BE2C (cell line): ENCODE data around the gene BMF.

Experiments
- DNase-seq: peaks from one replicate; pipeline ENCODE4 v3.0.0-alpha.2; 2020
- H3K27me3 ChIP-seq: fragments of 250-450 bp; sonication (Bioruptor Pico); 2 replicates; pipeline ENCODE4 v1.5.1; 2020; ENCODE audit warnings: mild to moderate bottlenecking
- H3K36me3 ChIP-seq: fragments of 250-450 bp; sonication (Bioruptor Pico); 2 replicates; pipeline ENCODE4 v1.5.1; 2020; ENCODE audit warnings: mild to moderate bottlenecking
- H3K4me1 ChIP-seq: fragments of 250-450 bp; sonication (Bioruptor Pico); 2 replicates; pipeline ENCODE4 v1.5.1; 2020
- H3K4me3 ChIP-seq: 2 replicates; pipeline ENCODE4 v1.5.1; 2011; ENCODE audit warnings: low read depth, low read length
- H3K9me3 ChIP-seq: fragments of 250-450 bp; sonication (Bioruptor Pico); 2 replicates; pipeline ENCODE4 v1.5.1; 2020
- TF ChIP-seq, protein P1 (sequence below): IDR thresholded peaks from 2 replicates; pipeline ENCODE4 v1.5.1; 2012; ENCODE audit warnings: mild to moderate bottlenecking, low read depth, low read length

The BMF gene

GRCh38 chr15:40108061-40108854 lies 421 bp downstream of the BMF start:
- TF ChIP-seq, protein P1, sequence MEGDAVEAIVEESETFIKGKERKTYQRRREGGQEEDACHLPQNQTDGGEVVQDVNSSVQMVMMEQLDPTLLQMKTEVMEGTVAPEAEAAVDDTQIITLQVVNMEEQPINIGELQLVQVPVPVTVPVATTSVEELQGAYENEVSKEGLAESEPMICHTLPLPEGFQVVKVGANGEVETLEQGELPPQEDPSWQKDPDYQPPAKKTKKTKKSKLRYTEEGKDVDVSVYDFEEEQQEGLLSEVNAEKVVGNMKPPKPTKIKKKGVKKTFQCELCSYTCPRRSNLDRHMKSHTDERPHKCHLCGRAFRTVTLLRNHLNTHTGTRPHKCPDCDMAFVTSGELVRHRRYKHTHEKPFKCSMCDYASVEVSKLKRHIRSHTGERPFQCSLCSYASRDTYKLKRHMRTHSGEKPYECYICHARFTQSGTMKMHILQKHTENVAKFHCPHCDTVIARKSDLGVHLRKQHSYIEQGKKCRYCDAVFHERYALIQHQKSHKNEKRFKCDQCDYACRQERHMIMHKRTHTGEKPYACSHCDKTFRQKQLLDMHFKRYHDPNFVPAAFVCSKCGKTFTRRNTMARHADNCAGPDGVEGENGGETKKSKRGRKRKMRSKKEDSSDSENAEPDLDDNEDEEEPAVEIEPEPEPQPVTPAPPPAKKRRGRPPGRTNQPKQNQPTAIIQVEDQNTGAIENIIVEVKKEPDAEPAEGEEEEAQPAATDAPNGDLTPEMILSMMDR, result no peak
- DNase-seq, result no peak
- peaks cover 23% of the 10 kb centered on the region for H3K4me1 ChIP-seq

DNA sequence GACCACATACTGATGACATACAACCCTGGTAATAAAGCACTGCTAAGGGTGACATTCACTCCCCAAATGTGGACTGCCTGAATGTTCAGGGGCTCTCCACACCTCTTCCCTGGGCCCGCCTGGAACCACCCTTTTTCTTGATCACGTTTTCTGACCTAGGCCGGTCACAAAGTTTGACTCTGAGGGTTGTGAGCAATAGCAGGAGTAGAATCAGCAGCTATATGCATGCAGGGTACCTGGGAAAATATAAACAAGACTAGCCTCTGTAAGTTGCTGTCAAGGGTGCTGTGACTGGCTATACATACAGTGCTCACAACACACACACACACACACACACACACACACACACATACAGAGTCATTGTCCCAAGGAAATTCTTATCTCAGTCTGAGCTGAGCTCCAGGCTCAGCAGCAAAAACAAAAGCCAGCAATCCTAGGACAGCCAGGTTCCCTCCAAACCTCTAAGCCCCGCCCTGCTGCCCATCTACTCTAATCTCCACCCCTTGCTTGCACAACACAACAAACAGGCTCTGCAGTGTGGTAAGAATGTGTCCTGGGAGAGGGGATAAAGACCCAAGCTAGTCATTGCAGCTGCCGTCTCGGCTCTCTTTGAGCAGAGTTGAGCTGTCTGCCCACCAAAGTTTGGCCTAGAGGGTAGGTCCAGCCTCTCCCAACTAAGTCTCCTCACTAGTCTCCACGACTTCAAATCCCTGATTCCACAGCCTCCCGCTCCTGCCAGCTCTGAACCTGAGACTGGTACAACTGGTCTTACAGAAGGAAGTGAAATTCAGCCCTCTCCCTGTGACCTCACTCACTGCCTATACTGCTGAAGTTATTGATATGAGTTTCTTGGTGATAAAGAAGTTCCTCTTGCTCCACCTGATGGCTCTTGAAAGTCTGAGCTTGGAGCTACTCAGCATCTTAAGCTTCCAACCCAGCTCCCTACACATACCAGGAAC lies 2.2 kb downstream of the BMF start:
- H3K27me3 ChIP-seq, result no peaks in the 10 kb centered on the region
- no peak overlapping the region for H3K4me3 ChIP-seq
- H3K36me3 ChIP-seq, result no peaks in the 10 kb centered on the region
- H3K9me3 ChIP-seq, result no peaks in the 10 kb centered on the region
- no peak for DNase-seq
- H3K4me1 ChIP-seq, result peaks cover 31% of the 10 kb centered on the region
- TF ChIP-seq, protein P1, result no peak

More at GRCh38 chr15:40108061-40108854, 421 bp downstream of the BMF start:
- no peaks in the 10 kb centered on the region for H3K27me3 ChIP-seq
- H3K9me3 ChIP-seq, result no peaks in the 10 kb centered on the region
- peak overlapping the region; percentile 71 for H3K4me3 ChIP-seq
- no peaks in the 10 kb centered on the region for H3K36me3 ChIP-seq

- Histone ChIP-seq H3K9me3 (no peaks in the 10 kb centered on the region), H3K4me1 (peaks cover 31% of the 10 kb centered on the region), H3K4me3 (no peak overlapping the region), H3K36me3 (no peaks in the 10 kb centered on the region), H3K27me3 (no peaks in the 10 kb centered on the region)
- TF ChIP-seq, protein P1, result no peak
- DNase-seq, result no peak
Observed at GRCh38 chr15:40105517-40106202, 3.0 kb downstream of the BMF start.

DNA sequence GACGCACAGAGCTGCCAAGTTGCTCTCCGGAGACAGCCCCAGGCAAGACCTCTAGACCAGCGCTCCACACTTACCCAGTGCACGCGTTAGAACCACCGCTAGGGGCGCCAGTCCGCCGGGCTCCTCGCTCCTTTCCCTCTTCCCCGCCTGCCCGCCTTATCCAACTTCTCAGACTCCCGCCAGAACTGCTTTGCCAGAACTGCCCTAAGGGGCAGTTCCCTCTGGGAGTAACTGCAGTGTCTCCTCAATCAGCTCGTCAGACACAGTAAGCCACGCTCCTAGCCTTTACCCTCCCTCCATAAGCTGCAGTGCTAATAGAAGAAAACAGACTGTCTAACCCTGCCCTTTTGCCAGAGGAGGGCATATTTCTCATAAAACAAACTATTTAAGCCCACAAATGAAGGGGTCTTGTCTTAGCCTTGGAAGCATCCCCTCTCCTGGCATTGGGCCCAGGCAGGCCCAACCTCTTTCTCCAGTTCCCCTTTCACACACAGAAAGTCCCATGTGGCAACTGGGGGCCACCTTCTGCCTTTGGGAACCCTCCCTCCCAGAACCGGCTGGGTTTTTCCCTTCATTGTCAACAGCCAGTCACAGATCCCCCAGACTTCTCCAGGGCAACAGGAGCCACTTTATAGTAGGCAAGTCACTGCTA lies 3.7 kb downstream of the BMF start:
- H3K9me3 ChIP-seq, result no peaks in the 10 kb centered on the region
- no peaks in the 10 kb centered on the region for H3K27me3 ChIP-seq
- DNase-seq, result peak; percentile 95
- H3K4me1 ChIP-seq, result peaks cover 36% of the 10 kb centered on the region
- H3K4me3 ChIP-seq, result no peak overlapping the region
- TF ChIP-seq, protein P1, result peak; percentile 97
- H3K36me3 ChIP-seq, result no peaks in the 10 kb centered on the region

DNA sequence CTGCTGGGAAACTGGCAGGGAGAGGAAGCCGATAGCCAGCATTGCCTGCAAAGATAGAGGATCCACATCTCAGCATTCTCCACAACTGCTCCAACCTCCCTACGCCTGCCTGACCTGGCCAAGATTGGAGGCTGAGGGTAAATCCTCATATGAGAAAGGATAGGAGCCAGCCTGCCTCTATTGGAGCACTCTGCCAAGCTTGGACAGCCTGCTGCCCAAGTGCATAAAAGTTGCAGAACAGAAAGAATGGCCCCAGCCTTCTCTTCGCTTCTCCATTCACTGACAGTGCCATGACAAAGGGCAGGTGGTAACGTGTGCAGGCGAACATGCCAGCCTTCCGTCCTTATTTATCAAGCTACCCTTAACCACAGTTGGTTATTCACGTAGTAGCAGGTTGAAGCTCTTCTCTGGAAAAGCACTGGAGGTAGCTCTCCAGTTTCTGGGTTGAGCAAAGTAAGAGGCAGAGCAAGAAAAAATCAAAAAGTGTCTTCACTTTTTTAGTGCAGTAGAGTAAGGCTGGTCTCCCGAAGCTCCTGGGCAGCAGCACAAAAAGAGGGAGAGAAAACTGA lies 4.3 kb downstream of the BMF start:
- Histone ChIP-seq H3K9me3 (no peaks in the 10 kb centered on the region), H3K36me3 (no peaks in the 10 kb centered on the region), H3K27me3 (no peaks in the 10 kb centered on the region), H3K4me3 (0 out of 2 replicates have a peak overlapping the region, but pooled peaks have one; percentile 1), H3K4me1 (peaks cover 36% of the 10 kb centered on the region)
- DNase-seq, result no peak
- TF ChIP-seq, protein P1, result no peak
